ENCODE data around the gene TBC1D19.

Gene TBC1D19

GRCh38 chr4:26802790-26803189, 218.9 kb downstream of the TBC1D19 start:
- TF ChIP-seq CTCF (IDR thresholded peaks at IDR 0.05; ENCODE audit: low read depth, low read length), result no peak
- Histone ChIP-seq H3K27ac (peak overlapping the region; percentile 73), H3K27me3 (ENCODE audit: insufficient read depth, low read depth, severe bottlenecking) (no peaks in the 10 kb centered on the region), H3K36me3 (no peaks in the 10 kb centered on the region), H3K9me3 (ENCODE audit: severe bottlenecking) (no peaks in the 10 kb centered on the region), H3K4me3 (ENCODE audit: low read depth, low read length) (peak overlapping the region; percentile 39)
- DNase-seq, result peak; percentile 45

GRCh38 chr4:26803211-26803861, 219.5 kb downstream of the TBC1D19 start:
- Histone ChIP-seq H3K4me3 (ENCODE audit: low read depth, low read length) (peak overlapping the region; percentile 39), H3K9me3 (ENCODE audit: severe bottlenecking) (no peaks in the 10 kb centered on the region), H3K27me3 (ENCODE audit: insufficient read depth, low read depth, severe bottlenecking) (no peaks in the 10 kb centered on the region), H3K27ac (peak overlapping the region; percentile 73), H3K36me3 (no peaks in the 10 kb centered on the region)
- DNase-seq, result peak; percentile 88
- TF ChIP-seq CTCF (IDR thresholded peaks at IDR 0.05; ENCODE audit: low read depth, low read length), result no peak

- Histone ChIP-seq H3K4me3 (ENCODE audit: low read depth, low read length) (no peak overlapping the region), H3K9me3 (ENCODE audit: severe bottlenecking) (no peaks in the 10 kb centered on the region), H3K36me3 (no peaks in the 10 kb centered on the region), H3K27ac (peak overlapping the region; percentile 73), H3K27me3 (ENCODE audit: insufficient read depth, low read depth, severe bottlenecking) (no peaks in the 10 kb centered on the region)
- no peak for DNase-seq
- no peak for TF ChIP-seq CTCF (IDR thresholded peaks at IDR 0.05; ENCODE audit: low read depth, low read length)
These were observed 220.6 kb downstream of the TBC1D19 start for GRCh38 chr4:26804451-26804850.

GRCh38 chr4:26804925-26805324, 221.0 kb downstream of the TBC1D19 start:
- no peak overlapping the region for H3K4me3 ChIP-seq (ENCODE audit: low read depth, low read length)
- TF ChIP-seq CTCF (IDR thresholded peaks at IDR 0.05; ENCODE audit: low read depth, low read length), result no peak
- no peaks in the 10 kb centered on the region for H3K27me3 ChIP-seq (ENCODE audit: insufficient read depth, low read depth, severe bottlenecking)
- H3K9me3 ChIP-seq (ENCODE audit: severe bottlenecking), result no peaks in the 10 kb centered on the region
- no peaks in the 10 kb centered on the region for H3K36me3 ChIP-seq
- peak overlapping the region; percentile 73; the same call in 1 of the 2 replicates for H3K27ac ChIP-seq
- no peak for DNase-seq

Data from WERI-Rb-1 (cell line).